IPS-18c (cell line): ENCODE results near the gene CARNS1.
"Not testable (repeated sequence)": the region's sequence is repeated elsewhere in the genome, so short reads cannot be mapped to it uniquely, and the experiment has no call there.

Source experiments
- H3K4me3 ChIP-seq: 2 replicates; pipeline ENCODE4 v1.7.0; 2013; ENCODE audit warnings: low read depth, mild to moderate bottlenecking, low read length, moderate library complexity; ENCODE audit not compliant: insufficient read depth
- H3K9me3 ChIP-seq: one replicate; pipeline ENCODE4 v1.6.1; 2013; ENCODE audit warnings: mild to moderate bottlenecking, low read length, moderate library complexity; ENCODE audit not compliant: control insufficient read depth, insufficient read depth

Gene CARNS1

DNA sequence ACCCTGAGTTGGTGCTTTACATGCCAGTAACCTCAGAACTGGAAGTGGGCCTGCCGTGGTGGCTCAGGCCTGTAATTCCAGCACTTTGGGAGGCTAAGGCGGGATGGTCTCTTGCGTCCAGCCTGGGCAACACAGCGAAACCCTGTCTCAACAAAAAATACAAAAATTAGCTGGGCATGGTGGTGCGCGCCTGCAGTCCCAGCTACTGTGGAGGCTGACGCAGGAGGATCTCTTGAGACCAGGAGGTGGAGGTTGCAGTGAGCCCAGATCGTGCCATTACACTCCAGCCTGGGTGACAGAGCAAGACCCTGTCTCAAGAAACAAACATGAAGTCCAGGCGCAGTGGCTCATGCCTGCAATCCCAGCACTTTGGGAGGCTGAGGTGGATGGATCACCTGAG, 12.4 kb upstream of the CARNS1 start:
- H3K4me3 ChIP-seq, H3K9me3 ChIP-seq: not testable (repeated sequence)

GRCh38 chr11:67404515-67405195, 10.8 kb upstream of the CARNS1 start:
- no peaks in the 10 kb centered on the region for H3K9me3 ChIP-seq
- no peak overlapping the region for H3K4me3 ChIP-seq

GRCh38 chr11:67405196-67405567, 10.3 kb upstream of the CARNS1 start:
- no peaks in the 10 kb centered on the region for H3K9me3 ChIP-seq
- H3K4me3 ChIP-seq = no peak overlapping the region

- Histone ChIP-seq H3K9me3 (no peaks in the 10 kb centered on the region), H3K4me3 (no peak overlapping the region)
Observed at GRCh38 chr11:67405688-67406339, 9.7 kb upstream of the CARNS1 start.

GRCh38 chr11:67406420-67406968, 9.0 kb upstream of the CARNS1 start:
- Histone ChIP-seq H3K9me3 (no peaks in the 10 kb centered on the region), H3K4me3 (no peak overlapping the region)

- Histone ChIP-seq H3K9me3 (no peaks in the 10 kb centered on the region), H3K4me3 (no peak overlapping the region)
Observed at GRCh38 chr11:67406969-67407687, 8.3 kb upstream of the CARNS1 start.

DNA sequence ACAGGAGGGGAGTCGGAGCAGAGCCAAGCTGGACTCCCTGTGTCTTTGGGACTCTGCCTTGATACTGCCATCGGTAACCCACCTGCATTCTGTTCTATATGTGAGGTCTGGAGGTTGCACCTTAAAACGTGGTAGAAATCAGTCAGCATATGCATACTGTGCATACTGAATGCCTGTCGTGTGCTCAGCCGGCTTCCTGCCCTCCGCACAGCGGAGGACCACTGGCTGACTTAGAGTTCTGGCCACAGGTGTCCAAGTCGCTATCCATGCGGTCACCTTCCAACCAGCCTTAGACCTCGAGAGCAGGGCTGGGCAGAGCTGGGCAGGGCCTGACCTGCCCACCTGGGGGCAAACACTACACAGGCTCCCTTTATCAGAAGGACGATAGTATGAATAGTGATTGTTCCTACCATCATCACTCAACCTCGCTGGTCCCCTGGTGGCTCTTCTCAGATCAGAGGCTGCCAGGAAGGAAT, 7.8 kb upstream of the CARNS1 start:
- Histone ChIP-seq H3K4me3 (no peak overlapping the region), H3K9me3 (no peaks in the 10 kb centered on the region)

GRCh38 chr11:67408437-67409200, 6.9 kb upstream of the CARNS1 start:
- Histone ChIP-seq H3K9me3 (no peaks in the 10 kb centered on the region), H3K4me3 (no peak overlapping the region)

DNA sequence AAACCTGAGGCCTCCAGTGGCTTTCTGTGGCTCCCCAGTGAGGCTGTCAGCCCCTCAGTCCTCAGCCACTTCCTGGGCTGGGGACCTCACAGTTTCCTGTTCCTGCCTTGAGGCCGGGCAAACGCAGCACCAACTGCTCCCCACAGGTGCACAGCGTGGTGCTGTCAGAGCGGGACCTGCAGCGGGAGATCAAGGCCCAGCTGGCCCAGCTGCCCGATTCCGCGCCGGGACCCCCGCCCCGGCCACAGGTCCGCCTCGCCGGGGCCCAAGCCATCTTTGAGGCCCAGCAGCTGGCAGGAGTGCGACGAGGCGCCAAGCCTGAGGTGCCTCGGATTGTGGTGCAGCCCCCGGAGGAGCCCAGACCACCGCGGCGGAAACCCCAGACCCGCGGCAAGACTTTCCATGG, 6.2 kb upstream of the CARNS1 start:
- H3K9me3 ChIP-seq = no peaks in the 10 kb centered on the region
- H3K4me3 ChIP-seq = no peak overlapping the region

GRCh38 chr11:67409781-67410368, 5.6 kb upstream of the CARNS1 start:
- Histone ChIP-seq H3K4me3 (no peak overlapping the region), H3K9me3 (no peaks in the 10 kb centered on the region)

DNA sequence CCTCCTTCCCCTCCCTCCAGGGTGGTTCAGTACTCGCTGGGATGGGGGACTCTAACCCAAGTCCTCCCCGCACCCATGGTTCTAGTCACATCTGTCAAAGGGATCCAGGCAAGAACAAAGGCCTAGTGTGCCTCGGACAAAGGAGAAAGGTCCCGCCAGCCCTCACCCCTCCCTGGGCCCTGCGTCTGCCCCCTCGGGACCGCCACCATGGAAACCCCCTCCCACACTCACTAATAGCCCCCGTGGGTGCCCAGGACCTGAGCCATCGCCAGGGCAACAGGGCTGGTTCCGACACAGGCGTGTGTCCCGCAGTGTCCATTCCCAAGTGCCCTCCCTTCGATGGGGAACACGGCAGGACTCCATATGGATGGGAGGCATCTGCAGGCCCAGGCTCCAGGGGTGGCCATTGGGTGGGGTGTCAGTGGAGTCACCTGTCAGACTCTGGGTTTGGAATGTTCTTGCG, 5.1 kb upstream of the CARNS1 start:
- H3K4me3 ChIP-seq = no peak overlapping the region
- no peaks in the 10 kb centered on the region for H3K9me3 ChIP-seq

DNA sequence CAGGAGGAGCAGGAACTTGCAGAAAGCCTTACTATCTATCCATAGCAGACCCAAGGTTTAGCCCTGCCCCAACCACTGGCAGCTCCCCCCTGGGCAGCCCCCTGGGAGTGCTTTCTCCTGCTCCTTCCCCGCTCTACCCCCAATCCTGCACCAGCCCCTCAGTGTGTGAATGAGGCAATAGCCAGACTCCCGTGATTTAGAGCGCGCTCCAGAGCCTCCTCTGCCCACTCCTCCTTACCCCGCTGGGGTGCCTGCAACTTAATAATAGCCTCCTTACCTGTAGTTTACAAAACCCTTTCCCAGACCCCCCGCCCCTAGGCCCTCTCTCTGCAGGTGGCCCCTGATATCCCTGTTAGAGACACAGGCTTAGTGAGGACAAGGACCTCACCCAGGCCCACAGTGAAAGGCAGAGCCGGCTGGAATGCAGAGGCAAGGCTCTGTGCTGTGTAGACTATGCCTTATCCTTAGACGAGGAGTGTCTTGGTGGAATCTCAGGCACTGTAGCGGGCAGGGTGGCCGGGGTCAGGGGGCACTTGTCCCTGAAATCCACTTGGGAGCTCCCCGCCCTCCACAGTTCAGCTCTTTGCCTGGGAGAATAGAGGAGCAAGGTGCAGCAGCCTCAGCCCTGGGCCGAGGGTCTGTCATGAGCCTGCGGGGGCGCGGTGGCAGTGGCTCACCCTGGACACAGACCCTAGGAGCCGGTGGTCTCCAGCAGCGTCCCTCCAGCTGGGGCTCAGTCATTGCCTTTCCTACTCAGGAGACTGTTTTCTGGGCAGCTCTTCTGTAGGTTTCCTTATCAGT, 4.3 kb upstream of the CARNS1 start:
- Histone ChIP-seq H3K9me3 (no peaks in the 10 kb centered on the region), H3K4me3 (no peak overlapping the region)

- no peak overlapping the region for H3K4me3 ChIP-seq
- H3K9me3 ChIP-seq = no peaks in the 10 kb centered on the region
Observed at GRCh38 chr11:67411785-67412152, 3.7 kb upstream of the CARNS1 start.

- Histone ChIP-seq H3K4me3 (no peak overlapping the region), H3K9me3 (no peaks in the 10 kb centered on the region)
Observed at GRCh38 chr11:67412495-67413179, 2.8 kb upstream of the CARNS1 start.

GRCh38 chr11:67413266-67413849, 2.1 kb upstream of the CARNS1 start:
- Histone ChIP-seq H3K4me3 (no peak overlapping the region), H3K9me3 (no peaks in the 10 kb centered on the region)
